ENCODE results near the gene CALN1.
"Not testable (repeated sequence)": the region's sequence is repeated elsewhere in the genome, so short reads cannot be mapped to it uniquely, and the experiment has no call there.

The CALN1 gene

DNA sequence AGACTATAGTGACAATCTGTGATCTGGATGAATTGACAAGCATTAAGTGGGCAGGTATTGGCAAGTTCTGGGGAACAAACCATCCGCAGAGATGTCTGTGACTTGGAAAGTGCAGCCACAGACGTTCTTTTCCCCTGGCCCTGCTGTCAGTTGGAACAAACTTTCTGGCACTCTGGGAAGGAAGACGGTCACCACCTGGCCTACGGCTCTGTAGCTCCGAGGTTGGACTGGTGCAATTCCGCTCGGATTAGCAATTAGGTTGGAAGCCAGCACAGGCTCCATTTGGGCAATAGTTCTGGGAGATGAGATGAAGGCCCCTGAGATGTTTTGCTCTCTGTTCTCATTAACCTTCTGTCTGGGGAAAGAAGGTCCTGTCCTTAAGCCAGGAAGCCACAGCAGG lies 437.5 kb downstream of the CALN1 start:
- DNase-seq (ENCODE audit: low spot score): no peak

GRCh38 chr7:71972534-71972933 lies 439.6 kb downstream of the CALN1 start:
- no peak for DNase-seq (ENCODE audit: low spot score)

GRCh38 chr7:71970725-71971124 lies 441.4 kb downstream of the CALN1 start:
- no peak for DNase-seq (ENCODE audit: low spot score)

GRCh38 chr7:71962636-71963035 lies 449.5 kb downstream of the CALN1 start:
- DNase-seq (ENCODE audit: low spot score): no peak

DNA sequence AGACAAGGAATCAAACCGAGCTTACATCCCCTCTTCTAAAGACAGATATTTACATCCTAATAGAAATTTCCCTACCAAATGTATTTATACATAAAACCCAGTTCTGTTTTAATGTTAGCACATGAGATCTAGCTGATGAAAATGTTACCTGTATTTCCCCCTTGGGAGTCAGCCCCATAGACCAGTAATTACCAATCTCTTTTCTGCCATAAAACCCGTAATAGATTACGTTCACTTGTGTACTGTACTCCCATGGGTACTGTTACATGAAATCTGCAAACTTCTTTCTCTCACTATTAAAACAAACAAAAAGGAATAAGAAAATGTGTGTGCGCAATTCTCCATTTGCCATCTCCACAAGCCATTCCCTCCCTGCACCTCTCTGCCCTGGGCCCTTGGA lies 450.9 kb downstream of the CALN1 start:
- DNase-seq (ENCODE audit: low spot score): no peak

GRCh38 chr7:71942115-71942514 lies 470.0 kb downstream of the CALN1 start:
- no peak for DNase-seq (ENCODE audit: low spot score)

- no peak for DNase-seq (ENCODE audit: low spot score)
Measured at GRCh38 chr7:71937840-71938371, 474.2 kb downstream of the CALN1 start.

- DNase-seq (ENCODE audit: low spot score): no peak
Measured at GRCh38 chr7:71935674-71936073, 476.5 kb downstream of the CALN1 start.

DNA sequence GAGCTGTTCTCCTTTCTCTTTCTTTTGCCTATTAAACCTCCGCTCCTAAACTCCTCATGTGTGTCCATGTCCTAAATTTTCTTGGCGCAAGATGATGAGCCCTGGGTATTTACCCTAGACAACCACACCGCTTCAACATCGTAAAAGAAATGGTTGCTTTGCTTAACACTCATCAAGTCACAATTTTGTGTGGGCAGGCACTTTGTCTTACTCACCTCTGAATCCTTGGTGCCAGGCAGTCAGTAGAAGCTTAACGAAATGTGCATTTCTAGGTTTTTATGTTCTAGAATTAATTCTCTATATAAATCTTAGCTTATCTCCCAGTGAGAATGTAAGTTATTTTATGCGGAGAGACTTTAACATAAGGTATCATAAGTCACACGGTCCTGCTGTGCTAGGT lies 478.7 kb downstream of the CALN1 start:
- DNase-seq (ENCODE audit: low spot score): no peak

GRCh38 chr7:71925663-71926062 lies 486.5 kb downstream of the CALN1 start:
- DNase-seq (ENCODE audit: low spot score): no peak

GRCh38 chr7:71914204-71914603 lies 497.9 kb downstream of the CALN1 start:
- DNase-seq (ENCODE audit: low spot score): not testable (repeated sequence)

- no peak for DNase-seq (ENCODE audit: low spot score)
Measured at GRCh38 chr7:71912476-71912875, 499.7 kb downstream of the CALN1 start.

DNA sequence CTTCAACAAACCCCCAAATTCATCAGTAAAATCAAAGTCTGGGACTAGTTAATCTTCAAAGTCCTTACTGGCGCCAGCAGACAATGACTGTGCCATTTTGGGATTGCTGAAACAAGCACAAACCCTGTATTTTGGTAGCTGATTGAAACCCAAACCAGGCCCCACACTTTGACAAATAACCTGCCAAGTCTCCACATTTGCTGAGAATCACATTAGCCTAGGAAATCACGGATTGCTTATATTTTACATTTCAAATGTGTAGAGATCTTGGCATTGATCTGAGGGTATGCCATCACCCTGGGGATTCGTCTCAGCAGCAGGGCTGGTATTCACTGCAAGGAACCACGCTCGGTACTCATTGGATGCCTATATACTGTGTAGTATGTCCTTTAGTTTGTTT lies 501.1 kb downstream of the CALN1 start:
- DNase-seq (ENCODE audit: low spot score): no peak

- no peak for DNase-seq (ENCODE audit: low spot score)
Measured at GRCh38 chr7:71905821-71906220, 506.3 kb downstream of the CALN1 start.

DNA sequence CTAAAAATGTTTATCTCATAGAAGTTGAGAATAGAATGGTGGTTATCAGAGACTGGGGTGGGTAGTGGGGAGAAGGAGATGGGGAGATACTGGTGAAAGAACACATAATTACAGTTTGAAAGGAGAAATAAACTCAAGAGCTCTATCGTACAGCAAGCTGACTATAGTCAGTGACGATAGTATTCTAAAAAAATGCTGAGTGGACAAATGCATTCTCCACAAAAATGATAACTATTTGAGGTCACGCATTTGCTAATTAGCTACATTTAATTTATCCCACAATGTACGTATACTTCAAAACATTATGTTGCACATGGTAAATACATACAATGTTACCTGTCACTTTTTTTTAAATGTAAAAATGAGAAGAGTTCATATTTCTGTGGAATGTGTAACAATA lies 507.7 kb downstream of the CALN1 start:
- no peak for DNase-seq (ENCODE audit: low spot score)

DNA sequence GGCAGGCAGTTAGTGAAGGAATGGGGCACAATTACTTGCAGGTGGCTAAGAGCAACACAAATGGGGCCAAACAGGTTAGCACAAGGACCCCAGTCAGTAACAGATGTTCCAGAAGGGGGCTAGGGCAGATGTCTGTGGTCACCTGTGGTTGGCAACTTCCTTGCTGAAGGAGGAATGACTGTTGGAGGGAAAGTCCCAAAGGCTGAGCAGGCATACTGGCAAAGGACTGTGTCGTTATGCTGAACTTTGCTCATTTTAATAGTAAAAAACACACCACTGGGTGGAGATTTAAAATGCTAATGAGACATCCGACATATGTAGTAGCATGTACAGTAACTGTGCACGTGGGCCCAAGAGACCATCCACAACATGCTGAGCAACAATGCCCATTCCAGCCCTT lies 511.6 kb downstream of the CALN1 start:
- no peak for DNase-seq (ENCODE audit: low spot score)

GRCh38 chr7:71896535-71896934 lies 515.6 kb downstream of the CALN1 start:
- DNase-seq (ENCODE audit: low spot score): peak; percentile 32

- peak; percentile 61 for DNase-seq (ENCODE audit: low spot score)
Measured at GRCh38 chr7:71886046-71886445, 526.1 kb downstream of the CALN1 start.

DNA sequence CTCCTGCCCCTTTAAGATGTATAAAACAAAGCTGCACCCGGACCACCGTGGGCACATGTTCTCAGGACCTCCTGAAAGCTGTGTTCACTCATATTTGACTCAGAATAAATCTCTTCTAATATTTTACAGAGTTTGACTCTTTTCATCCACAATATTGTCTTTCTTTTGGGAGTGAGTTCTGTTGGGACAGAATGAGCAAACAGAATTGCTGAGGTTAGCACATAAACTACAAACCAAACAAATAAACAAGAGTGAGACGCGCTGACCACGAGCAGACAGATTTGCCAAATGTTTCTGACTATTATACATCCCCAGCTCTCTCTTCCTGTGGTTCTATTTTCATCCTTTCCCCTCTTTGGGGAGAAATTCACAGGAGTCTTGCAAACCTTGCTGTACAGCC lies 526.7 kb downstream of the CALN1 start:
- no peak for DNase-seq (ENCODE audit: low spot score)

GRCh38 chr7:71883415-71883814 lies 528.7 kb downstream of the CALN1 start:
- DNase-seq (ENCODE audit: low spot score): no peak

DNA sequence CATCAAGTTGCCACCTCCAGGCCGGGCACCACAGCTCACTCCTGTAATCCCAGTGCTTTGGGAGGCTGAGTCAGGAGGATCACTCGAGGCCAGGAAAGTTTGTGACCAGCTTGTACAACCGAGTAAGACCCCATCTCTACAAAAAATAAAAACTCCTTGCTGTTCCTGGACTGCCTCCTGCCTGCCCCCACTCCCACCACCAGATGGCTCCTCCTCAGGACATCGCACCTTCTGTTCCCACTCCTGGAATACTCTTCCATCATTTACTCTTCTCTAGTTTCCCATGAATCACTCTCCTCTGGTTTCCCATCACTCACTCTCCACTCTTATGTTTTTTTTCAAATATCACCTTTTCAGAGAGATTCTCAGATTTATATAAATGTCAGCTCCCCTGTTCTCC lies 540.7 kb downstream of the CALN1 start:
- no peak for DNase-seq (ENCODE audit: low spot score)

DNA sequence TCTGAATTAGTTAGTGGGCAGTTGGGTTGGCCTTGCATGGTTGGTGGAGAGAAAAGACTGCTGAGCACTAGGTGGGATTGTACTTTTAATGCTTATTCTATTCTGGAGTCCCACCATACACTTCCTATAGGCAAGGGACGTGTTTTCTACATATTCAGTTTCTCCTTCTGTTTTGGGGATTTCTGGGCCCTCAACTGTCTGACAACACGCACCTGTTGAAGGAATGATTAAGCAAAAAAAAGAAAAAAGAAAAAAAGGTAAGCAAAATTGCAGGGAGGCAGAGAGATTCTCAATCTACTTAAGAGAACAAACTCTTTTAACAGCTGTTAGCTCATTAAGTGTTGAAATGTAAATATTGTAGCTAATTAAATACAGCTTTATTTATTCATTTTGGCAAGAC lies 541.3 kb downstream of the CALN1 start:
- DNase-seq (ENCODE audit: low spot score): no peak

GRCh38 chr7:71868797-71869196 lies 543.3 kb downstream of the CALN1 start:
- DNase-seq (ENCODE audit: low spot score): no peak

GRCh38 chr7:71867626-71868025 lies 544.5 kb downstream of the CALN1 start:
- no peak for DNase-seq (ENCODE audit: low spot score)

DNA sequence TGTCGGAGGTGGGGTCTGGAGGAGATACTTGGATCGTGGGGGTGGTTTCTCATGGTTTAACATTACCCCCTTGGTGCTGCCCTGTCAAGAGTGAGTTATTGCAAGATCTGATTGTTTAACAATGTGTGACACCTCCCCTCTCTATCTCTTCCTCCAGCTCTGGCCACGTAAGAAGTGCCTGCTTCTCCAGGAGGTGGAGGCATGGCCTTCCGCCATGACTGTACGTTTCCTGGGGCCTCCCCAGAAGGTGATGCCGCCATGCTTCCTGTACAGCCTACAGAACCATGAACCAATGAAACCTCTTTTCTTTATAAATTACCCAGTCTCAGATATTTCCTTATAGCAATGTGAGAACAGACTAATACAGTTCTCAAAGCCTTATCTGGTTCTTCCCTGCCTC lies 547.0 kb downstream of the CALN1 start:
- no peak for DNase-seq (ENCODE audit: low spot score)

Measured in globus pallidus (tissue), 1 donor.